ENCODE results near the gene PDE6G.
A peak's percentile ranks its signal among the peaks of the same experiment; 100 is the strongest.

Gene PDE6G

DNA sequence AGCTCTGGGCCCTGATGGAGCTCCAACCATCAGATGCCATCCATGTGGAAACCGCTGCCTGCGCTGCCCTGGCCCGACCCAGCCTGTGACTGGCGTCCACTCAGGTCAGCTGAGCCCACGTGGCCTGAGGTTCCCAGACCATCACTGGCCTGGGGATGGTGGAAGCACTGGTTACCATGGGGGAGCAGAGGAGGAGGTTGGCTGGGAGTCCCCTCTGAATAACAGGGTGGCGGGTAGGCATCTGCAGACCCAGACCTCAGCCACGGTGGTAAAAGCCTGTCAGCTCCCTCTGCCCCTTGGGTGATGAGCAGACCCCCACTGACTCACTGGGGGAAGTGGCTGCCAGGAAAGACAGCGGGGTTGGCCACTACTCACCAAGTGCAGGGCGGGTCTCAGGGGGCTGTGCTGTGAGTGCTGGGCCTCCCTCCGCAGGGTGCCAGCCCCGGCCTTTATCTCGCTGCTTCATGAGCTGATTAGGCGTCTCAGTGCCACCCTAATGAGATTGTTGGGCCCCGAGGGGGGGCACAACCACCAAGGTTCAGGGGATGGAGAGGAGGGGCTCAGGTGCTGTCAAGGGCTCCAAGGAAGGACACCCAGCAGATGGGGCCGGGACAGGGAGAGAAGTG is at the start of gene PDE6G:
PDE6G (minus strand) TSS at position 425 of the 626 bp plus-strand sequence. CDS start 3,237 bp downstream, outside the sequence.
- no peak for DNase-seq (ENCODE audit: low read depth in 2 of 2)

DNA sequence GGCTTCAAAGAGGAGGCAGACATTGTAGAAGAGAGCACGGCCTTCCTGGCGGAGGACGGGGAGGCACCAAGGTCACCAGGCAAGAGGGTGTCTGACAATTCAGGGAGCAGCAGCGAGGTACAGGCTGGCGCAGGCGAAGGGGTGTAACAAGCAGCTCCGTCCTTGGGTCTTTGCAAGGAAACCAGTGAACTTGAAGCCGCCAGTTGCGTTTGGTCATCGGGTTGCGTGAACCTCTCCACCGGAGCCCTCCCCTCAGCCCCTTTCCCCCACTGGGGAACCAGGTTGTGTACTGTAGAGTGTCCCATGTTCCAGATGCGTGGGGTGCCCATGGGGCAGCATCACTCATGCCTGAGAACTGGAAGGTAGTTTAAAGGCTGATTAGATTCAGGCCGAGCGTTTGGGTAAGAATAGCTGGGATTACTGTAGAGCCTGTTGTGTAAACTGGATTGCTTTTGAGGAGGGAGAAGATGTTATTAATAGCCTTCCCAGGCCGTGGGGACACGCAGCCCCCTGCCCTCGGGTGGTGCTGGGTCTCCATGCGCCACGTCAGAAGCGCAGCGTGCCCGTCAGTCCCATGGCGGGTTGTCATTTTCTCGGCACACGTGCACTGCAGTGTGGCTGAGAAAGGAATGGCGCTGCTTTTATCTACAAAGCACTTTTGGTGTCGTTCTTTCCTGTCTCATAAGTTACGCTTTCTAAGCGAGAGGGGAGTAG is 49.3 kb upstream of the PDE6G start:
- DNase-seq (ENCODE audit: low read depth in 2 of 2): no peak

DNA sequence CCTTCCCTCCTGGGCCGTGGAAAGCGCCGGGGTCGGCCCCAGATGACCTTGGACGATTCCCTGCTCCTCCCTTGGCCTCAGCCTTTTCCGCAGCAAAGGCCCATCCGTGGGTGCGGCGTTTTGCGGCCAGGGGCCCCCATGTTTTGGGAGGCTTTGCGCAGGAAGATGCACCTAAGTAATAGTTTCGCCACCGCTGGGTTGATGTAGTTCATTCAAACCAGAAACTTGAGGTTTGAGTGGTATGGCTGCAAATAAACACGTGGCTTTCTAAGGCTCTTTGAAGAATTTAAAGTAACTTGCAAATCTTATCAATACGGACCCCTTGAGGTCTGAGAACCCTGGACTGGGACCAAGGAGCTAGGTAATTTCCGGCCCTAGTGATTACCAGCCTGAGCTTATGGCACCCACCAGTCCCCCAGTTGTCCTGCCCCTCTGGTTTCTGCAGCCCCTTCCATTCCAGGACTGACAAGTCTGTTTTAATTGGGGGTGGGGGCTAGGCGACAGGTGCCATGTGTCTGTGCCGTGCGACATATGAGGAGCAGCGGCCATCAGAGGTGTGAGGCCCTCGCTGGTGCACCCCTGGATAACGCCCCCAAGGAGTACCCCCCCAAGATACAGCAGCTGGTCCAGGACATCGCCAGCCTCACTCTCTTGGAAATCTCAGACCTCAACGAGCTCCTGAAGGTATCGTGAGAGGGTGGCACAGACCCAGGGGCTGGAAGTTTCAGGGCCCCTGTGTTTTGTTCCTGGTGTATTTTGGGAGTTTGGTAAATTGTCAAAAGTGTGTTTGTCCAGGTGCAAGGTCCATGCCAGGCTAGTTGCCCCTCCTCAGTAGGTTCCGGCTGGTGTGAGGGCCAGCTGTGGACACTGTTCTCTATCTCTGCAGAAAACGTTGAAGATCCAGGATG is 47.7 kb upstream of the PDE6G start:
- no peak for DNase-seq (ENCODE audit: low read depth in 2 of 2)

DNA sequence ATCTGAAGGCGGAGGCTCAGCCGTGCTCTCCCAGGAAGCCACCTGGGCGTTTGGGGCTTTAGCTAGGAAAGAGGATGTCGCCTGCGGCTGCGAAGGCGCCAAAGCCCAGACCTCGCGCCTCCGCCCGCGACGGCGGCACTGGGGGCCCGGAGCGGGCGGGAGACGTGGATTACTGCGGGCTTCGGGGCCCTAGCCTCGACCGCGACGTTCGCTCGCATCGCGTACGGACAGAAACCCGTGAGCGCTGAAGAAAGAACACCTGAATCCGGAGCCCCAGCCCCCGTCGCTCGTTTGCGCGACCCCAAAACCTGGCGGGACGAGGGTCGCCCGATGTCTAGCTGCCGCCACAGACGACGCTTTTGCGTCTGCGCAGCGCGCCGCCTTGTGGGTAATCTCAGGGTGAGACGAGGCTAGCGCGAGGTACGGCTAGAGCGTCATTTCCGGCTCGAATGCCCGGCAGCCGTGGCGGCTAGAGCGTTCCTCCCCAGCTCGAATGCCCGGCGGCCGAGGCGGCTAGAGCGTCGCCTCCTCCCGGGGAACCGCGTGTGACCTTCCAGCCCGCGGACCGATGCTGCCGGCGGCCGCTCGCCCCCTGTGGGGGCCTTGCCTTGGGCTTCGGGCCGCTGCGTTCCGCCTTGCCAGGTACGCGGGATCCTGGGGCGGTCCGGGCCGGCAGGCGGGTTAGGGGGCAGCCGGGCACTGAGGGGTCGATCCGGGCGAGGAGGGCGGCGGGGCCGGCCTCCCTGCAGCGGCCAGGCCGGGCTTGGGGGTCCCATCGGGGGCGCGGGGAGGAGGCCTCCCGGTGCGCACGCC is 46.8 kb upstream of the PDE6G start, which contains the start of gene MRPL12:
MRPL12 (plus strand) TSS at position 434 of the 813 bp plus-strand sequence; CDS start at position 569, 135 bp downstream.
- peak; percentile 64 to 69 for DNase-seq (ENCODE audit: low read depth in 2 of 2)

DNA sequence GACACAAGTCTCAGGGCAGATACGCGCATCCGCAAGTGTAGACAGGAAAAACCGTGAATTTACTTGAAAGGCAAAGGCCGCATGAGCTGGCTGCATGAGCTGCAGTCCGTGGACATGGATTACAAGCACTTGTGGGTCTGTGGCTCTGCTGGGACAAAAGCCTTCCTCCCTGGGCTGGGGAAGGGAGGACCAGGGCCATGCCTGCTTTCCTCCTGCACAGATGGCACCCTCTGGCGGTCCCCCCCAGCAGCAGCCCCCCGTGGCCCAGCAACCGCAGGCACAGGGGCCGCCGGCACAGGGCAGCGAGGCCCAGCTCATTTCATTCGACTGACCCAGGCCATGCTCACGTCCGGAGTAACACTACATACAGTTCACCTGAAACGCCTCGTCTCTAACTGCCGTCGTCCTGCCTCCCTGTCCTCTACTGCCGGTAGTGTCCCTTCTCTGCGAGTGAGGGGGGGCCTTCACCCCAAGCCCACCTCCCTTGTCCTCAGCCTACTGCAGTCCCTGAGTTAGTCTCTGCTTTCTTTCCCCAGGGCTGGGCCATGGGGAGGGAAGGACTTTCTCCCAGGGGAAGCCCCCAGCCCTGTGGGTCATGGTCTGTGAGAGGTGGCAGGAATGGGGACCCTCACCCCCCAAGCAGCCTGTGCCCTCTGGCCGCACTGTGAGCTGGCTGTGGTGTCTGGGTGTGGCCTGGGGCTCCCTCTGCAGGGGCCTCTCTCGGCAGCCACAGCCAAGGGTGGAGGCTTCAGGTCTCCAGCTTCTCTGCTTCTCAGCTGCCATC is 45.1 kb upstream of the PDE6G start:
- DNase-seq (ENCODE audit: low read depth in 2 of 2): no peak

DNA sequence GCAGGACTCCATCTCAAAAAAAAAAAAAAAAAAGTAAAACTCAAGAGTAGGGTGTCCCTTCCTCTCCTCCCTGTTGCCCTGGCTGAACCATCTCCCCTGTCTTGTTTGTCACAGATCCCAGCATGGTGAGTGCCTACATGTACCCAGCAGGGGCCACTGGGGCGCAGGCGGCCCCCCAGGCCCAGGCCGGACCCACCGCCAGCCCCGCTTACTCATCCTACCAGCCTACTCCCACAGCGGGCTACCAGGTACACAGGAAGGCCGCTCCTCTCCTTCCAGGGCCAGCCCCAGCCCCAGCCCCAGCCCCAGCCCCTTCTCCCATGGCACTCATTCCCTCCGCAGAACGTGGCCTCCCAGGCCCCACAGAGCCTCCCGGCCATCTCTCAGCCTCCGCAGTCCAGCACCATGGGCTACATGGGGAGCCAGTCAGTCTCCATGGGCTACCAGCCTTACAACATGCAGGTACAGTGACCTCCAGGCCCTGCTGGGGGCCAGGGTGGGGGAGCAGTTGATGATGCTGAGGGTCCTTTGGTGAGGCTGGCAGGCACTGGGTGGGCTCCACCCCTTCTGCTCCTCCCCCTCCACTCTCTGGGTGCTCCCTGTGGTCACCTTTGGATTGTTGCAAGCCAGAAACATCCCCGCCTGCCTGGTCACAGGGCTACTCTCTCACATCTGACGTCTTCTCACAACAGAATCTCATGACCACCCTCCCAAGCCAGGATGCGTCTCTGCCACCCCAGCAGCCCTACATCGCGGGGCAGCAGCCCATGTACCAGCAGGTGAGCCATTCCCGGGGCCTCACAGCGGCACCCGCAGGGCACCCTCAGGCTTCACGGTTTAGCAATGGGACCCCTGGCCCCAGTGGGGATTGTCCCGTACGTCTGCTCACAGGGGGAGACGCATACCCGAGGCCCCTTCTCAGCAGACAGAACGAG is 44.3 kb upstream of the PDE6G start:
- no peak for DNase-seq (ENCODE audit: low read depth in 2 of 2)

DNA sequence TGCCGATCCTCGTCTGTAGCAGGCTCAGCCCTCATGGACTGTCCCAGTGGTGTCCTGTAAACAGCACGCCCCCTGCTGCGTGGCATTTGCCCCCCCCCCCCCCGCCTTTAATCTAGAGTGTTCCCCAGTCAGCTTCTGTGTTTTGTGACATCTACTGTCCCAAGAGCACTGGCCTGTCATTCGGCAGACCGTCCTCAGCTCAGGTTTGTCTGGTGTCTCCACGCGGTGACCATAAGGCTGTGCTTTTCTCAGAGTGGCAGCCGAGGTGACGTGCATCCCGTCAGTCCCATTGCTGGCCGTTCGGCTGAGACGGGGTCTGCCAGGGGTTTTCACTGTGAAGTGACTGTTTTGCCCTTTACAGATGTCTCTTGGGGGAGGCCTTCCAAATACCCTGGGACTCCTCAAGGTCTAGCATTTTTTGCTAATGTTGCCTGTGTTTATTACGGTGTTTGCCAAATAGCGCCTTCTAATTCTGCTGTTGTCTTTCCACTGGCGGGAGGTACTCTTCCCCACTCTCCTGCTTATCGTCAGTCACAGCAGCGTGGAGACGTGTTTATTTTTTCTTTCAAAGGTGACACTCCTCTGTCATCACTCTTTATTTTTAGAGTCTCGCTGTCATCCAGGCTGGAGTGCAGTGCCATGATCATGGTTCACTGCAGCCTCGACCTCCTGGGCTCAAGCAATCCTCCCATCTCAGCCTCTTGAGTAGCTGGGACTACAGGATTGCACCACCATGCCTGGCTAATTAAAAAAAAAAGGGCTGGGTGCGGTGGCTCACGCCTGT is 41.1 kb upstream of the PDE6G start:
- DNase-seq (ENCODE audit: low read depth in 2 of 2): no peak

DNA sequence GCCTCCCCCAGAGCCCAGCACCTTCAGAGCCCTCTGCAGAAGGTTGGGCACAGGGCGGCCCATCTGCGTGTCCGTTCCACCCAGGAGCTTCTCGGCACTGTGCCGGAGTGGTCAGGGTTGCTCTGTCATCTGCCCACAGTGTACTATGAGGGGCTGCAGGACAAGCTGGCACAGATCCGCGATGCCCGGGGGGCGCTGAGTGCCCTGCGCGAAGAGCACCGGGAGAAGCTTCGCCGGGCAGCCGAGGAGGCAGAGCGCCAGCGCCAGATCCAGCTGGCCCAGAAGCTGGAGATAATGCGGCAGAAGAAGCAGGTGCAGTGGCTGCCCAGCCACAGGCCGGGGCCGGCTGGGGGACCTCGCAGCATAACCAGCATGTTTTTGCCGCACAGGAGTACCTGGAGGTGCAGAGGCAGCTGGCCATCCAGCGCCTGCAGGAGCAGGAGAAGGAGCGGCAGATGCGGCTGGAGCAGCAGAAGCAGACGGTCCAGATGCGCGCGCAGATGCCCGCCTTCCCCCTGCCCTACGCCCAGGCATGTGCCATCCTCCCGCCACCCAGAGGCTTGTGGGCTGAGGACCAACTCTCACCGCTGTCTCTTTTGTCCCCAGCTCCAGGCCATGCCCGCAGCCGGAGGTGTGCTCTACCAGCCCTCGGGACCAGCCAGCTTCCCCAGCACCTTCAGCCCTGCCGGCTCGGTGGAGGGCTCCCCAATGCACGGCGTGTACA is 40.0 kb upstream of the PDE6G start:
- no peak for DNase-seq (ENCODE audit: low read depth in 2 of 2)

DNA sequence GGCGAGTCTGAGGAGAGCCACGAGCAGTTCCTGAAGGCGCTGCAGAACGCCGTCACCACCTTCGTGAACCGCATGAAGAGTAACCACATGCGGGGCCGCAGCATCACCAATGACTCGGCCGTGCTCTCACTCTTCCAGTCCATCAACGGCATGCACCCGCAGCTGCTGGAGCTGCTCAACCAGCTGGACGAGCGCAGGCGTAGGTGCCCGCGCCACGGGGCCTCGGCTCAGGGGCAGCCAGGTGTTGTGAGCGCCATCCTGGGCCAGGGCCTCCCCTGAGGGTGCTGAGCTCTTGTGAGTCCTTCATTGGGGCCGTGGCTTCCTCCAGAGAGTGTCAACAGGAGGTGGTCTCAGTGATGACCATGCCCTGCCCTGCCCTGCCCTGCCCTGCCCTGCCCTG is 39.5 kb upstream of the PDE6G start:
- DNase-seq (ENCODE audit: low read depth in 2 of 2): no peak

DNA sequence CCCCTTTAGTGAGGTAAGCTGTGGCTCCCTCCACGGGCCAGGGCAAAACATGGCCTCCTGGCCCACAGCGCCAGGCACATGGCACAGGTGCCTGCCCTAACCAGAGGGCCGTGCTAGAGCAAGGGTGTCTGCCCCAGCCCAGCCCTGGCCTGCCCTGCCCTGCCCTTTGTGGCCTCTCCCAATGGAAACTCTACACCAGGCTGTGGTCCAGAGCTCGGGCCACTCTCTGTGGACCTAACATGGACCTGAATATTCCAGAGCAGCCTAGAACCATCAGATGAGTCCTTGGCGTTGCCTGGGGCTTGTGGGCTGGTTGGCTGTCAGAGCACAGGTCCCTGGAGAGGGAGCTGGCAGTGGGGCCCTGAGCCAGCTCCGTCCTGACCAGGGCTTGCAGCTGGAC is 38.9 kb upstream of the PDE6G start:
- DNase-seq (ENCODE audit: low read depth in 2 of 2): no peak

DNA sequence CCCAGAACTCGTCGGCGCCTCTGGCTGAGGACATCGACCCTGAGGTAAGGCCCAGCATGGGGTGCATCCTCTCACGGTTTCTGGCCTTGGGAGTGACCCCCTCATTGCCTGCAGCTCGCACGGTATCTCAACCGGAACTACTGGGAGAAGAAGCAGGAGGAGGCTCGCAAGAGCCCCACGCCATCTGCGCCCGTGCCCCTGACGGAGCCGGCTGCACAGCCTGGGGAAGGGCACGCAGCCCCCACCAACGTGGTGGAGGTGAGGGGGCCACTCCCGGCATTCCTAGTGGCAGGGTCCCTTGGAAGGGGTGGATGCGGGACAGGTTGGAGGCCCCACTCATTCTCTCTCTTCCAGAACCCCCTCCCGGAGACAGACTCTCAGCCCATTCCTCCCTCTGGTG is 38.5 kb upstream of the PDE6G start:
- no peak for DNase-seq (ENCODE audit: low read depth in 2 of 2)

DNA sequence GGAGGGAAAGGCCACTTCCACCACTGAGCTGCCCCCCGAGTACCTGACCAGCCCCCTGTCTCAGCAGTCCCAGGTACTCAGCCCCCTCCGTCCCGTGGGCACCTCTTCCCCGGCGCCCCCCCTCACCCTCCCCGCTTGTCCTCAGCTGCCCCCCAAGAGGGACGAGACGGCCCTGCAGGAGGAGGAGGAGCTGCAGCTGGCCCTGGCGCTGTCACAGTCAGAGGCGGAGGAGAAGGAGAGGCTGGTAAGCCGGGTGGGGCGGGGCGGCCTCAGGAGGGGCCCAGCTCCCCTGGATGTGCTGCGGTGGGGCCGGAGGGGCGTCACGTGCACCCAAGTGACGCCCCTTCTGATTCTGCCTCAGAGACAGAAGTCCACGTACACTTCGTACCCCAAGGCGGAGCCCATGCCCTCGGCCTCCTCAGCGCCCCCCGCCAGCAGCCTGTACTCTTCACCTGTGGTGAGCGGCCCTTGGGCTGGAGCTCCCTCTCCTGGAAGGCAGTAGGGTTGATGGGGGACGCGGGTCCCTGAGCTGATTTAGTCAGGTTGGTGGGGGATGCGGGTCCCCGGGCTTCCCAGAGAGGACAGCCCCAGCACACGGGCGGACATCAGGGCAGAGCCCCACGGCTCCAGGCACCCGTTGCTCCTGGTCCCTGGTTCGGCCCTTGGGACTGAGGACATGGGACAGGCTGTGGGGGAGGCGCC is 37.3 kb upstream of the PDE6G start:
- DNase-seq (ENCODE audit: low read depth in 2 of 2): no peak

DNA sequence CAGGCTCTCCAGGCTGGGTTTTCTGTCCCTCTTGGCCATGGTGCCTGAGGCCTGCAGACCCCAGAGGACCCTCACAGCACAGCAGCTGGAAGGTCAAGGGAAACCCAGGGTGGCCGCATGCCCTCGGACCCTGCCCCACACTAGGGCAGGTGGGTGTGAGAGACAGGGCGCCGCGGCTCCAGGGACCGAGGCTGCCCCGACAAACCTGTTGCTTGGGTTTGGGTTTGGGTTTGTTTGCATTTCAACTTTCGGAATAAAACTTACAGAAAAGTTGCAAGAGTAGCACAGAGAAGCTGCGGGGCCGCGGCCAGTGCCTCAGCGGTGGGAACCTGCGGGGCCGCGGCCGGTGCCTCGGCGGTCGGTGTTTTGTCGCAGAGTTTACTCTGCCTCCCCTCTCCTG is 35.3 kb upstream of the PDE6G start:
- DNase-seq (ENCODE audit: low read depth in 2 of 2): no peak

DNA sequence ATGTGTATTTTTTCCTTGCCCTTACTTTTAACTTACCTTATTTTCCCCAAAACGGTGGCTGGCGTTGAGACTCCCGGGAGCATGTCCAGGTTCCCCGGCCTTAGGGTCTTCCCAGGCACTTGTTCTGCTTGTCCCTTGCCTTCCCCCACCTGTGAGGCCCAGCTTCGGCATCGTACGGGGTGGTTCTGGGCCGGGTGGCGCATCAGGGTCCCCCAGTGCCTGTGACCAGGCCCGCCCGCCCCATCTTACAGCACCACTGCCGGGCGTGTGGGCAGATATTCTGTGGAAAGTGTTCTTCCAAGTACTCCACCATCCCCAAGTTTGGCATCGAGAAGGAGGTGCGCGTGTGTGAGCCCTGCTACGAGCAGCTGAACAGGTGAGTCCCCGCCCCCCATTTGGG is 34.9 kb upstream of the PDE6G start:
- DNase-seq (ENCODE audit: low read depth in 2 of 2): no peak

DNA sequence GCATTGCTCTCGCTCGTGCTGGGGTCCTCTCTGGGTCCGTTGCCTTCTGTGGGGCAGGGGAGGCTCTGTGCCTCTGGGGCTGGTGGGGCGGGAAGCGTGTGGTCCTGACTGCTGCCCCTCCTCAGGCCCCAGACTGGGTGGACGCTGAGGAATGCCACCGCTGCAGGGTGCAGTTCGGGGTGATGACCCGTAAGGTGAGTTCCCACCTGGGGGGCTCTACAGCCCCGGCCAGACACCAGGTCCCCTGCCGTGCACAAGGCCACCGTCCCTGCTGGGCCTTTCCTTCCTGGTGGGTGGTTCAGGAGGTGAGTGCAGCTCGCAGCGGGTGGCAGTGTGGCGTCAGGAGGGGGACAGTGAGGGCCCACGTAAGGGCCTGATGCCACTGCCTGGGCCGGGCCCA is 34.2 kb upstream of the PDE6G start:
- DNase-seq (ENCODE audit: low read depth in 2 of 2): no peak

DNA sequence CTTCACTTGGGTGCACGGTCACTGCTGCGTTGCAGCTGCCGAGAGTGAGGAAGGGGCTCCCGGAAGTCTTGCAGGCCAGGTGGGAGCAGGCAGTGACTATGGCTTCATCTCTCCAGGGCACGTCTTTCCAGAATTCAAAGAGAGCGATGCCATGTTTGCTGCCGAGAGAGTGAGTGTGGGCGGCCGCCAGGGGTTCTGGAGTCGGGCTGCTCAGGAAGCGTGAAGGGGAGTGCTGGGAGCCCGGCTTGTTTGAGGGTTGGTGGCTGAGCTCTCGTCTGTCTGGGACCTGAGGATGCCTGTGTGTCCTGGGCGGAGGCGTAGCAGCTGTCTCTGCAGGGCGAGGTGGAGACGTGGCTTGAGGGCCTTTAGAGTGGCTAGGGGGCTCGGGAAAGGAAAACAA is 33.7 kb upstream of the PDE6G start:
- DNase-seq (ENCODE audit: low read depth in 2 of 2): no peak

DNA sequence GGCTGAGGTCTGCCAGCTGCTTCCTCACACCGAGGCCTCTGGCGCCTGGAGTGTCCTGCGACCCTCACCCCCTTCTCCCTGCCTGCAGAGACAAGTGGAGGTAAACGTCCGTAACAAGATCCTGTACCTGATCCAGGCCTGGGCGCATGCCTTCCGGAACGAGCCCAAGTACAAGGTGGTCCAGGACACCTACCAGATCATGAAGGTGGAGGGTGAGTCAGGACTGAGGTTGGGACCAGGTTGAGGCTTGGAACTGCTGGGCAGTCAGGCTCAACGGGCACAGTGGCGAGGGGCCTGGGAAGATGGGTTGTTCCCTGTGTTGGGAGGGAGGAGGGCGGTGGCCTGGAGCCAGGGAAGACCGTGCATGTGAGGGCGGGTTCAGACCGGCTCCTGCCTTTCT is 32.3 kb upstream of the PDE6G start:
- DNase-seq (ENCODE audit: low read depth in 2 of 2): no peak

All from fibroblast of skin of left biceps (primary cell).